Breast epithelium (tissue), 3 donors: ENCODE measurements around the gene SLC13A2.

Experiments
- POLR2A ChIP-seq: fragments of 450-650 bp; IDR thresholded peaks from one replicate; pipeline ENCODE4 v1.6.1; 2016; ENCODE audit warnings: antibody characterized with exemption, mild to moderate bottlenecking, moderate library complexity
- POLR2AphosphoS5 ChIP-seq, 3 donors: sonication (generic); formaldehyde crosslinking; IDR thresholded peaks; one replicate each; pipeline ENCODE4 v1.6.1; 2017; ENCODE audit warnings: antibody characterized with exemption in 3 of 3
- TF ChIP-seq, protein P1 (sequence below), 3 donors: fragments of 450-650 bp; IDR thresholded peaks; one replicate each; pipeline ENCODE4 v1.5.1; 2016 to 2017; ENCODE audit warnings: antibody characterized with exemption in 3 of 3, mild to moderate bottlenecking in 3 of 3, moderate library complexity in 3 of 3

DNA sequence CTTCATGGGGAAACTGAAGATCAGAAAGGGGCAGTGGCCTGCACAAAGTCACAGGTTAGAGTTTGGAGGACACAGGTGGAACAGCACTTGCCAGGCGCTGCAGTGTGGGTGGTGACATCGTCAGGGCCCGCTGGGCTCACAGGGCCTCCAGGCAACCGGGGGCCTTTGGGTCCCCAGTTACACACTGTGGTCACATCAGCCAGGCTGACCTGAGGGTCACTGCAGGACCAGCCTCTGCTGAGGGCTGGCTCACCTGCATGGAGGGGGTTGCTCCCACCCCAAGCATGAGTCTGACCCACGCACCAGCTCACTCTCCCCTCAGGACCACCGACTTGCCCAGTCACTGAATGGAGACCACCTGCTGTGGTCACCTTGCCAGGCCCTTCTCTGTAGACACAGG lies 49.7 kb downstream of the SLC13A2 start:
- TF ChIP-seq, protein P1, sequence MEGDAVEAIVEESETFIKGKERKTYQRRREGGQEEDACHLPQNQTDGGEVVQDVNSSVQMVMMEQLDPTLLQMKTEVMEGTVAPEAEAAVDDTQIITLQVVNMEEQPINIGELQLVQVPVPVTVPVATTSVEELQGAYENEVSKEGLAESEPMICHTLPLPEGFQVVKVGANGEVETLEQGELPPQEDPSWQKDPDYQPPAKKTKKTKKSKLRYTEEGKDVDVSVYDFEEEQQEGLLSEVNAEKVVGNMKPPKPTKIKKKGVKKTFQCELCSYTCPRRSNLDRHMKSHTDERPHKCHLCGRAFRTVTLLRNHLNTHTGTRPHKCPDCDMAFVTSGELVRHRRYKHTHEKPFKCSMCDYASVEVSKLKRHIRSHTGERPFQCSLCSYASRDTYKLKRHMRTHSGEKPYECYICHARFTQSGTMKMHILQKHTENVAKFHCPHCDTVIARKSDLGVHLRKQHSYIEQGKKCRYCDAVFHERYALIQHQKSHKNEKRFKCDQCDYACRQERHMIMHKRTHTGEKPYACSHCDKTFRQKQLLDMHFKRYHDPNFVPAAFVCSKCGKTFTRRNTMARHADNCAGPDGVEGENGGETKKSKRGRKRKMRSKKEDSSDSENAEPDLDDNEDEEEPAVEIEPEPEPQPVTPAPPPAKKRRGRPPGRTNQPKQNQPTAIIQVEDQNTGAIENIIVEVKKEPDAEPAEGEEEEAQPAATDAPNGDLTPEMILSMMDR (IDR thresholded peaks at IDR 0.05) = no peak
- no peak for TF ChIP-seq POLR2A
- TF ChIP-seq POLR2AphosphoS5 (IDR thresholded peaks at IDR 0.05) = no peak
